Fibroblast of lung (primary cell): ENCODE results near the gene GINS1.

Experiments used
- EZH2 ChIP-seq: IDR thresholded peaks from 2 replicates; pipeline ENCODE4 v1.5.1; 2012; ENCODE audit warnings: low read length, control low read depth, mild to moderate bottlenecking; ENCODE audit errors: missing control alignments
- TF ChIP-seq, protein P1 (sequence below), 2 donors: IDR thresholded peaks in 1 of 2; conservative IDR thresholded peaks in 1 of 2; 1 replicate in 1 of 2; 2 replicates in 1 of 2; pipeline ENCODE4 v1.5.1; 2011 to 2012; ENCODE audit warnings: low read length in 2 of 2, control low read depth in 1 of 2, inconsistent platforms in 1 of 2, low read depth in 1 of 2, mild to moderate bottlenecking in 1 of 2

DNA sequence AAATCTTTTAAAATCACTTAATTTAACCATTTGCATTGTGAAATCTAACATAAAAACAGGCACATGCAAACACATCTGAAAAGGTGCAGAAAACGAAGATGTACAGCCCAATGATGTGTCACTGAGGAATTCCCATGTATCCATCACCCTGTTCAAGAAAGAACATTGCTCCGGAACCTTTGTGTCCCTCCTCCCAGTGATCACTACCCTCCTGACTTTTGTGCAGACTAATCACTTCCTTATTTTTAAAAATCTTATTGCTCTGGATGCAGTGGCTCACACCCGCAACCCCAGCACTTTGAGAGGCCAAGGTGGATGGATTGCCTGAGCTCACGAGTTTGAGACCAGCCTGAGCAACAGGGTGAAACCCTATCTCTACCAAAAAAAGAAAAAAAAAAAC, 14.6 kb downstream of the GINS1 start:
- TF ChIP-seq, protein P1, sequence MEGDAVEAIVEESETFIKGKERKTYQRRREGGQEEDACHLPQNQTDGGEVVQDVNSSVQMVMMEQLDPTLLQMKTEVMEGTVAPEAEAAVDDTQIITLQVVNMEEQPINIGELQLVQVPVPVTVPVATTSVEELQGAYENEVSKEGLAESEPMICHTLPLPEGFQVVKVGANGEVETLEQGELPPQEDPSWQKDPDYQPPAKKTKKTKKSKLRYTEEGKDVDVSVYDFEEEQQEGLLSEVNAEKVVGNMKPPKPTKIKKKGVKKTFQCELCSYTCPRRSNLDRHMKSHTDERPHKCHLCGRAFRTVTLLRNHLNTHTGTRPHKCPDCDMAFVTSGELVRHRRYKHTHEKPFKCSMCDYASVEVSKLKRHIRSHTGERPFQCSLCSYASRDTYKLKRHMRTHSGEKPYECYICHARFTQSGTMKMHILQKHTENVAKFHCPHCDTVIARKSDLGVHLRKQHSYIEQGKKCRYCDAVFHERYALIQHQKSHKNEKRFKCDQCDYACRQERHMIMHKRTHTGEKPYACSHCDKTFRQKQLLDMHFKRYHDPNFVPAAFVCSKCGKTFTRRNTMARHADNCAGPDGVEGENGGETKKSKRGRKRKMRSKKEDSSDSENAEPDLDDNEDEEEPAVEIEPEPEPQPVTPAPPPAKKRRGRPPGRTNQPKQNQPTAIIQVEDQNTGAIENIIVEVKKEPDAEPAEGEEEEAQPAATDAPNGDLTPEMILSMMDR (conservative IDR thresholded peaks at IDR 0.05 in 1 of 2, IDR thresholded peaks at IDR 0.05 in 1 of 2; ENCODE audit: low read depth in 1 of 2, low read length in 2 of 2): no peak
- TF ChIP-seq EZH2: no peak
